Ectodermal cell (in vitro differentiated cells): ENCODE measurements around the gene SCN9A.

Experiments used
- H3K27ac ChIP-seq: 2 replicates; pipeline ENCODE4 v1.7.0; 2013; ENCODE audit warnings: mild to moderate bottlenecking, low read depth, low read length; ENCODE audit not compliant: insufficient read depth, poor library complexity, severe bottlenecking
- H3K27me3 ChIP-seq: 2 replicates; pipeline ENCODE4 v1.7.0; 2013; ENCODE audit warnings: mild to moderate bottlenecking, low read length; ENCODE audit not compliant: insufficient read depth, control insufficient read depth, poor library complexity, severe bottlenecking
- H3K36me3 ChIP-seq: one replicate; pipeline ENCODE4 v1.7.0; 2013; ENCODE audit warnings: low read length; ENCODE audit not compliant: control insufficient read depth, insufficient read depth
- H3K4me1 ChIP-seq: one replicate; pipeline ENCODE4 v1.7.0; 2013; ENCODE audit warnings: low read length; ENCODE audit not compliant: control insufficient read depth, insufficient read depth
- H3K4me3 ChIP-seq: 2 replicates; pipeline ENCODE4 v1.7.0; 2013; ENCODE audit warnings: low read depth, low read length, control low read depth; ENCODE audit not compliant: insufficient read depth
- H3K9me3 ChIP-seq: 2 replicates; pipeline ENCODE4 v1.7.0; 2013; ENCODE audit warnings: mild to moderate bottlenecking, low read length, moderate library complexity; ENCODE audit not compliant: control insufficient read depth
- WGBS, 2 experiments: methylation state at CpG; one replicate each; pipeline ENCODE4 v1.1.7; 2013; ENCODE audit warnings: missing lambda C conversion rate in 2 of 2; 5-methylcytosine and 5-hydroxymethylcytosine counted together

Gene SCN9A

GRCh38 chr2:166167449-166167848, 208.3 kb downstream of the SCN9A start:
- Histone ChIP-seq H3K4me1 (peaks cover 3% of the 10 kb centered on the region), H3K27ac (no peak overlapping the region), H3K27me3 (no peaks in the 10 kb centered on the region), H3K4me3 (no peak overlapping the region), H3K36me3 (no peaks in the 10 kb centered on the region), H3K9me3 (no peaks in the 10 kb centered on the region)
- WGBS, 2 experiments = 44 to 59% methylated on average over 1 of the region's 2 CpGs

GRCh38 chr2:166163775-166164174, 212.0 kb downstream of the SCN9A start:
- no peaks in the 10 kb centered on the region for H3K9me3 ChIP-seq
- no peak overlapping the region for H3K4me3 ChIP-seq
- no peaks in the 10 kb centered on the region for H3K36me3 ChIP-seq
- peaks cover 3% of the 10 kb centered on the region for H3K4me1 ChIP-seq
- no peaks in the 10 kb centered on the region for H3K27me3 ChIP-seq
- 74 to 94% methylated on average over 2 of the region's 2 CpGs for WGBS, 2 experiments
- no peak overlapping the region for H3K27ac ChIP-seq

GRCh38 chr2:166158546-166158945, 217.2 kb downstream of the SCN9A start:
- Histone ChIP-seq H3K27ac (no peak overlapping the region), H3K36me3 (no peaks in the 10 kb centered on the region), H3K4me3 (no peak overlapping the region), H3K9me3 (no peaks in the 10 kb centered on the region), H3K27me3 (no peaks in the 10 kb centered on the region), H3K4me1 (no peaks in the 10 kb centered on the region)
- WGBS, 2 experiments = 91 to 100% methylated on average over 2 of the region's 2 CpGs

- H3K4me1 ChIP-seq = no peaks in the 10 kb centered on the region
- H3K4me3 ChIP-seq = no peak overlapping the region
- H3K36me3 ChIP-seq = no peaks in the 10 kb centered on the region
- H3K27ac ChIP-seq = no peak overlapping the region
- no peaks in the 10 kb centered on the region for H3K27me3 ChIP-seq
- WGBS, 2 experiments = 86 to 97% methylated on average over 1 to 2 of the region's 2 CpGs
- H3K9me3 ChIP-seq = no peaks in the 10 kb centered on the region
Measured at GRCh38 chr2:166157578-166157977, 218.2 kb downstream of the SCN9A start.

- Histone ChIP-seq H3K4me3 (no peak overlapping the region), H3K9me3 (no peaks in the 10 kb centered on the region), H3K27ac (no peak overlapping the region), H3K36me3 (no peaks in the 10 kb centered on the region), H3K27me3 (no peaks in the 10 kb centered on the region), H3K4me1 (no peaks in the 10 kb centered on the region)
- WGBS, 2 experiments = 95 to 96% methylated on average over 3 of the region's 3 CpGs
Measured at GRCh38 chr2:166156985-166157490, 218.7 kb downstream of the SCN9A start.

- Histone ChIP-seq H3K27me3 (no peaks in the 10 kb centered on the region), H3K9me3 (no peaks in the 10 kb centered on the region)
Measured at GRCh38 chr2:166155589-166155988, 220.2 kb downstream of the SCN9A start.

GRCh38 chr2:166154685-166155338, 220.9 kb downstream of the SCN9A start:
- H3K4me3 ChIP-seq = no peak overlapping the region
- H3K27ac ChIP-seq = no peak overlapping the region
- H3K4me1 ChIP-seq = no peaks in the 10 kb centered on the region
- no peaks in the 10 kb centered on the region for H3K36me3 ChIP-seq
- 51 to 59% methylated on average over 3 of the region's 3 CpGs for WGBS, 2 experiments
- no peaks in the 10 kb centered on the region for H3K9me3 ChIP-seq
- H3K27me3 ChIP-seq = no peaks in the 10 kb centered on the region

More at GRCh38 chr2:166155589-166155988, 220.2 kb downstream of the SCN9A start:
- no peaks in the 10 kb centered on the region for H3K4me1 ChIP-seq
- no peaks in the 10 kb centered on the region for H3K36me3 ChIP-seq
- 88 to 89% methylated on average over 2 of the region's 2 CpGs for WGBS, 2 experiments
- no peak overlapping the region for H3K4me3 ChIP-seq
- no peak overlapping the region for H3K27ac ChIP-seq

- no peaks in the 10 kb centered on the region for H3K4me1 ChIP-seq
- no peaks in the 10 kb centered on the region for H3K27me3 ChIP-seq
- H3K36me3 ChIP-seq = no peaks in the 10 kb centered on the region
- H3K27ac ChIP-seq = no peak overlapping the region
- no peaks in the 10 kb centered on the region for H3K9me3 ChIP-seq
- no peak overlapping the region for H3K4me3 ChIP-seq
Measured at GRCh38 chr2:166152064-166152463, 223.7 kb downstream of the SCN9A start.

- H3K4me3 ChIP-seq = no peak overlapping the region
- no peak overlapping the region for H3K27ac ChIP-seq
- H3K4me1 ChIP-seq = no peaks in the 10 kb centered on the region
- WGBS, 2 experiments = 74 to 77% methylated on average over 7 of the region's 7 CpGs
- no peaks in the 10 kb centered on the region for H3K36me3 ChIP-seq
- H3K27me3 ChIP-seq = no peaks in the 10 kb centered on the region
- H3K9me3 ChIP-seq = no peaks in the 10 kb centered on the region
Measured at GRCh38 chr2:166148500-166149400, 227.0 kb downstream of the SCN9A start.

- no peaks in the 10 kb centered on the region for H3K27me3 ChIP-seq
- H3K27ac ChIP-seq = no peak overlapping the region
- H3K4me3 ChIP-seq = no peak overlapping the region
- no peaks in the 10 kb centered on the region for H3K4me1 ChIP-seq
- H3K36me3 ChIP-seq = no peaks in the 10 kb centered on the region
- H3K9me3 ChIP-seq = no peaks in the 10 kb centered on the region
- whole genome bisulfite sequencing, 2 experiments = 92 to 96% methylated on average over 2 of the region's 2 CpGs
Measured at GRCh38 chr2:166147883-166148282, 227.9 kb downstream of the SCN9A start.
